GM19099 (cell line): ENCODE data around the gene TMPRSS4.

Experiments
- POLR2A ChIP-seq: IDR thresholded peaks from 3 replicates; pipeline ENCODE4 v1.6.1; 2011; ENCODE audit warnings: low read depth; ENCODE audit not compliant: insufficient read length; ENCODE audit errors: extremely low read depth

Gene TMPRSS4, protein sequence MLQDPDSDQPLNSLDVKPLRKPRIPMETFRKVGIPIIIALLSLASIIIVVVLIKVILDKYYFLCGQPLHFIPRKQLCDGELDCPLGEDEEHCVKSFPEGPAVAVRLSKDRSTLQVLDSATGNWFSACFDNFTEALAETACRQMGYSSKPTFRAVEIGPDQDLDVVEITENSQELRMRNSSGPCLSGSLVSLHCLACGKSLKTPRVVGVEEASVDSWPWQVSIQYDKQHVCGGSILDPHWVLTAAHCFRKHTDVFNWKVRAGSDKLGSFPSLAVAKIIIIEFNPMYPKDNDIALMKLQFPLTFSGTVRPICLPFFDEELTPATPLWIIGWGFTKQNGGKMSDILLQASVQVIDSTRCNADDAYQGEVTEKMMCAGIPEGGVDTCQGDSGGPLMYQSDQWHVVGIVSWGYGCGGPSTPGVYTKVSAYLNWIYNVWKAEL

GRCh38 chr11:118076754-118077281 is at the start of gene TMPRSS4:
TSS of gene TMPRSS4 (plus strand) at chr11:118077078. CDS start at chr11:118077303, 225 bp downstream.
- no peak for TF ChIP-seq POLR2A

DNA sequence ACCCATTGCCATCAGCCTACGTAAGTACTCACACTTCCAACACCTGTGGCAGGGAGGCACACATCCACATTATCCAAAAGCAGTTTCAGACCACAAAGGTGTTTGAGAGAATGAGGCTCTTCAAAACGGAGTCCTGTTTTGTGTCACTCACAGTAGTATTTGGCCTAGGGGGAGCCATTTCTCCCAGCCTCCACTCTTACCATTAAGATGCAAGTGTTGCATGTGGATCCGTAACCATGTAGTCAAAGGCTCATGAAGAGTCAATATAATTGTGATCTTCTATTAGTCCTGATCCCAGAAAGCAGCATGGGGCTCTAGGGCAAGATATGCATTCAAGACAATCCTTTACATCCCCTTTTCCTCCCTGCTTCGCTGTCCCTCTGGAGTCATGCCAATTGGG is 49.2 kb upstream of the TMPRSS4 start:
- TF ChIP-seq POLR2A = no peak

- TF ChIP-seq POLR2A = no peak
Measured at GRCh38 chr11:118028626-118029025, 48.3 kb upstream of the TMPRSS4 start.

- no peak for TF ChIP-seq POLR2A
Measured at GRCh38 chr11:118033443-118033842, 43.4 kb upstream of the TMPRSS4 start.

DNA sequence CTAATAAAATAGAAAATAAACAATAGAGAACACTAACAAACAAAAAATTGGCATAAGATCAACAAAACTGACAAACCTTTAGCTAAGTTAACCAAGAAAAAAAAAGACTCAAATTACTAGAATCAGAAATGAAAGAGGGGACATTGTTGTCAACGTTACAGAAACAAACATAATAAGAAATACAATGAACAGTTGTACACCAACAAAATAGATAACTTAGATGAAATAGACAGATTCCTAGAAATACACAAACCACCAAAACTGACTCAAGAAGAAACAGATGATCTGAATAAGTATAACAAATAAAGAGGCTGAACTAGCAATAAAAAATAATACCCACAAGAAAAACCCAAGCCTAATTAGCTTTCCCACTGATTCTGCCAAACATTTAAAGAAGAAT is 34.7 kb upstream of the TMPRSS4 start:
- no peak for TF ChIP-seq POLR2A

DNA sequence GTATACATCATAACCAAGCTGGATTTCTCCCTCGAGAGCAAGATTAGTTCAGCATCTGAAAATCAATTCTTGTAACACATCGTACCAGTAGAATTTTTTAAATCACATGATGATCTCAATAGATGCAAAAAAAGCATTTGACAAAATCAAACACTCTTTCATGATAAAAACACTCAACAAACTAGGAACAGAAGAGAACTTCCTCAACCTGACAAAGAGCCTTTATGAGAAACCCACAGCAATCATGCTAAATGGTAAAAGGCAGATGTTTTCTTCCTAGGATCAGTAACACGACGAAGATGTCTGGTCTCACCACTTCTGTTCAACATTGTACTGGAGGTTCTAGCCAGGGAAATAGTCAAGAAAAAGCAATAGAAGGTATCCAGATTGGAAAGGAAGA is 34.1 kb upstream of the TMPRSS4 start:
- no peak for TF ChIP-seq POLR2A

DNA sequence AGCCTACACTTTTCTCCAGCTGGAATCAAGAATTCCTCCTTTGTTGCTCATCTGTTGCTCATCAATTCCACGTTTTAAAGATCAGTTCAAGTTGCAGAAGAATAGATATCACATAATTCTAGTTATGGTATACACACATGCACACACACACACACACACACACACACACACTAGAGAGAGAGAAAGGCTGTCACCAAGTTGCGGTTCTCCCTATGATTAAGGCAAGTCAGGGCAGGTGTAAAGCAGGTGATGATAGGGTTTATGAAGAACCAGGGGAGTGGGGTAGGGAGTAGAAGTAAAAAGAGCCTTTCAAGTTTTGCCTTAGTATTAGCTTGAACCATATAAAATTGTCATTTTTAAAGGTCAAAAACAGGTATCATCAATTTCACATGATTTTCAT is 31.7 kb upstream of the TMPRSS4 start:
- no peak for TF ChIP-seq POLR2A

GRCh38 chr11:118046051-118046963 is 30.6 kb upstream of the TMPRSS4 start:
- no peak for TF ChIP-seq POLR2A

DNA sequence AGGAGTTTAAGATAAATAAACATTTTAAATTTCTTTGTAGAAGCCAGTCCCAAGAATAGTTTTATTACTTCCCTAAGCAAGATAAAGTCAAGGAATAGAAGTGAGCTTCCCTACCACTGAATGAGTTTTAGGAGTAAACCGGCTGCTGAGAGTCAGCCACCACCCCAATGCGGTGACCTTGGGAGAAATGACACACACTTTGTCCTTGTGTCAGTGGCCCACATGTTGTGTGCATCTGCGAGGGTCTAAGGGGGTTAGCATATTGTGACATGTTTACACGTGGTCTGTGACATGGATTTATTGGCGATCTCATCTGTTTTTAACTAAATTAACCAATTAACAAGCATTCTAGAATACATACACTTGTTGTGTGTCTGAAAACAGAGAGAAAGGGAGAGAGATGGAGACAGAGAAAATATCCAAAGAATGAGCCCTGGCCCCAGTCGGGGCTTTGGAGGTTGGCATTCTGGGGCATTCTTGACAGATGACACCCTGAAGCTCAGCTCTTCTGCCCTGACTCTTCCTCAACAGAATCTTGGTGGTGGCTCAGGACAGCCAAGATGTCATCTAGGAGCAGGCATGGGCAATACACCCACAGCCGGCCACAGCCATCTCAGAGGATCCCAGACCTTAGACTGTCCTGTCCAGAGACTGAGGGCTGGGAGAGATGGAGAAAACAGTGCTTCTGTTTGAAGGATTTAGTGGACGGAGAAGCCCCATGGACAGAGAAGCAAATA is 29.7 kb upstream of the TMPRSS4 start:
- no peak for TF ChIP-seq POLR2A

DNA sequence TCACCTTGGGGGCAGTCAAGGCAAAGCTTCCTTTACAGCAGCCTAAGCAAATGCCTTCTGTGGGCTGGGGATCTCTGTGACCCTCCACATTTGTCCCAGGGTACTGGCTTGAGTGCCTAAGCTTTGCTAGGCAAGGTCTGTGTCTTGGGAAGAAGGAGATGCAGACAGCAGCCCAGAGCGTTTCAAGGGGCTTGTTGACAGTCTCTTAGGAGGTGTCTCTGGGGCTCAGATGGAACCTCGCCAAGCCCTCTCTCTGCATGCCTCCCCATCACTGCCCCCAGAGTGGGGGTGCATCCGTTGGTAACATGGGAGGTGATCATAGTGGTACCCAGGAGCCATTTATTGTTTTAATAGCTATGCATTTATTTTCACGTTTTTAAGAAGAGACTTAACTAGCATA is 29.1 kb upstream of the TMPRSS4 start:
- no peak for TF ChIP-seq POLR2A

- no peak for TF ChIP-seq POLR2A
Measured at GRCh38 chr11:118048472-118049370, 28.2 kb upstream of the TMPRSS4 start.

DNA sequence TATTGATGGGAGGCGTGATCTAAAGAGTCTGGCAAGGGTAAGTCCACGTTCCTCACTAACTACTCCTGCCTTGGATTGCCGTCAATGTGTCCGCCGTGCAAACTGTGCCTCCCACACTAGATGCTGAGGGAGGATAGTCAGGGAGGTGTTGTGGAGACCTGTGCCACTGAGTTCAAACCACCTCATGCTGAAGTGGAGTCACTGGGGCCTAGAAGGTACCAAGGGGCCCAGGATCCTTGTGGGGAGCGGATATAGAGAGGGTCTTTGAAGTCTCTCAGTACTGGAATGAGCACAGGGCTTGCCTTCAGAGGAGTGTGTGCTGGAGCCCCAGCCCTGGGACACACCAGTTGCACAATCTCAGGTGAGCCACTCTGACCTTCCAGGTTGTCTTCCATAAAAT is 27.1 kb upstream of the TMPRSS4 start:
- TF ChIP-seq POLR2A = no peak

DNA sequence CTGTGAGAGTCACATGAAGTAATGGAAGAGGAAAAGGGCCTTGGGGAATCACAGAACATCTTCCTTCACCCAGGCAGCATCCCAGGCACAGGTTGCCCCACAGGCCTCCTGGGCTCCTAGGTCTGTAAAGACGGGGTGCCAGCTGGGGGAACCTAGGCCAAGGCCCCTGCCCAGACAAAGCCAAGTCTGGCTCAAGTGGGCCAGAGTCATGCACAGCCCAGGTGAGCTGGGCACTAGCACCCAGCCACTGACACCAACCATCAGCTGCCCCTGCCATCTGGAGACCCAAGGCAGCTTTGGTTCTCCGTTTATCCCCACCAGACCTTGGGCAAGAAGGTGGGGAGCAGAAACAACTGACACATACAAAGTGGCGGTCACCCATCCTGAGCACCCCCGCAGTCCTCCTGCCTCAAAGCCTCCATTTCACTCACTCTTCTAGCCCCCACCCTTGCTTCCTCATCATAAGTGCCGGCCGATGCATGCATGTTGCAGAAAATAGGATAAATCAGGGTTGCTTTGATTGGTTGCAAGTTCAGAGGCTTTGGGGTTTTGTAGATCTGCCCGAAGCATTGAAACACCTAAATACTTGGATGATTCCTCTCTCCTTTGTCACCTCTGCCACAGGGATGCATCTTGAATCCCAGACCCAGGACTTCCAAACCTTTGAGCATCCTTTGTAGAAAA is 26.5 kb upstream of the TMPRSS4 start:
- no peak for TF ChIP-seq POLR2A
